K562 (cell line): ENCODE data around the gene EFEMP2. TPM values are rescaled to one million over a fixed set of nuclear protein-coding genes. Genes with fewer than 3 reads are reported as not detected.

Experiments
- CBFA2T2 ChIP-seq: fragments of 450-650 bp; conservative IDR thresholded peaks from 2 replicates; pipeline ENCODE4 v1.6.1; 2017; ENCODE audit warnings: mild to moderate bottlenecking
- CBX1 ChIP-seq: sonication (generic); IDR thresholded peaks from 2 replicates; pipeline ENCODE4 v1.6.1; 2016; ENCODE audit warnings: antibody characterized with exemption, low read depth, mild to moderate bottlenecking
- DMBX1 ChIP-seq: fragments of 250-450 bp; sonication (Bioruptor Pico); IDR thresholded peaks from 2 replicates; pipeline ENCODE4 v1.8.0; 2022; ENCODE audit warnings: inconsistent platforms, mild to moderate bottlenecking, moderate library complexity, borderline replicate concordance
- ELF1 ChIP-seq: fragments of 200-800 bp; sonication (Bioruptor generic); IDR thresholded peaks from 2 replicates; pipeline ENCODE4 v1.6.1; 2016; ENCODE audit warnings: missing genetic modification characterization, missing compliant biosample characterization
- FOXP1 ChIP-seq: sonication (generic); formaldehyde crosslinking; IDR thresholded peaks from 2 replicates; pipeline ENCODE4 v1.8.0; 2022; ENCODE audit warnings: mild to moderate bottlenecking, missing genetic modification reagents
- HNRNPK ChIP-seq: fragments of 200-400 bp; formaldehyde crosslinking; IDR thresholded peaks from one replicate; pipeline ENCODE4 v1.6.1; 2018; ENCODE audit warnings: mild to moderate bottlenecking, low read depth, low read length; ENCODE audit not compliant: poor library complexity, severe bottlenecking
- HOXB6 ChIP-seq: fragments of 250-450 bp; sonication (Bioruptor Pico); IDR thresholded peaks from 2 replicates; pipeline ENCODE4 v1.5.1; 2022; ENCODE audit warnings: mild to moderate bottlenecking, borderline replicate concordance
- HSF4 ChIP-seq: fragments of 250-450 bp; sonication (Bioruptor Pico); IDR thresholded peaks from 2 replicates; pipeline ENCODE4 v2.1.2; 2022; ENCODE audit warnings: mild to moderate bottlenecking, moderate library complexity, borderline replicate concordance
- NONO ChIP-seq, 2 experiments: fragments of 200-400 bp in 1 of 2; fragments of 450-650 bp in 1 of 2; formaldehyde crosslinking in 1 of 2; IDR thresholded peaks; 2 replicates each; pipeline ENCODE4 v1.6.1; 2017; ENCODE audit warnings: low read depth in 2 of 2, mild to moderate bottlenecking in 2 of 2, moderate library complexity in 2 of 2, low read length in 1 of 2
- NR4A1 ChIP-seq, 2 experiments: fragments of 250-450 bp in 1 of 2; fragments of 450-650 bp in 1 of 2; sonication (Bioruptor Pico) in 1 of 2; IDR thresholded peaks; 2 replicates each; pipeline versions ENCODE4 v1.4.0 to v1.6.1; 2016 to 2020; ENCODE audit warnings: mild to moderate bottlenecking in 2 of 2, missing compliant biosample characterization in 1 of 2, missing genetic modification characterization in 1 of 2, moderate library complexity in 1 of 2
- NUFIP1 ChIP-seq: fragments of 450-650 bp; IDR thresholded peaks from 2 replicates; pipeline ENCODE4 v1.6.1; 2018; ENCODE audit not compliant: partially characterized antibody
- PHF21A ChIP-seq: fragments of 450-650 bp; IDR thresholded peaks from 2 replicates; pipeline ENCODE4 v1.6.1; 2017; ENCODE audit warnings: low read depth, borderline replicate concordance
- PML ChIP-seq: IDR thresholded peaks from 2 replicates; pipeline ENCODE4 v1.6.1; 2012; ENCODE audit warnings: low read length, inconsistent platforms
- SNRNP70 ChIP-seq: fragments of 200-400 bp; formaldehyde crosslinking; optimal IDR thresholded peaks from 2 replicates; pipeline ENCODE3; 2017; ENCODE audit warnings: low read depth, low read length
- SP2 ChIP-seq: IDR thresholded peaks from 2 replicates; pipeline ENCODE4 v1.6.1; 2011; ENCODE audit warnings: mild to moderate bottlenecking, low read depth, low read length, moderate library complexity; ENCODE audit not compliant: poor library complexity, severe bottlenecking; ENCODE audit errors: extremely low read depth
- TAF1 ChIP-seq: IDR thresholded peaks from 2 replicates; pipeline ENCODE4 v1.6.1; 2011; ENCODE audit warnings: mild to moderate bottlenecking, low read length, moderate library complexity; ENCODE audit not compliant: insufficient read depth, control insufficient read depth, severe bottlenecking; ENCODE audit errors: extremely low read depth
- TOE1 ChIP-seq, 2 experiments: fragments of 450-650 bp in 1 of 2; sonication (generic) in 1 of 2; formaldehyde crosslinking in 1 of 2; IDR thresholded peaks; 2 replicates each; pipeline versions ENCODE4 v1.7.1 to v1.8.0; 2016 to 2022; ENCODE audit warnings: borderline replicate concordance in 2 of 2, mild to moderate bottlenecking in 2 of 2, antibody characterized with exemption in 1 of 2, inconsistent platforms in 1 of 2, low read depth in 1 of 2, missing genetic modification reagents in 1 of 2, moderate library complexity in 1 of 2
- ZC3H8 ChIP-seq: fragments of 450-650 bp; IDR thresholded peaks from 2 replicates; pipeline ENCODE4 v1.6.1; 2017
- ZNF124 ChIP-seq: sonication (generic); formaldehyde crosslinking; IDR thresholded peaks from 2 replicates; pipeline ENCODE4 v1.8.1; 2022; ENCODE audit warnings: missing genetic modification reagents
- ZNF197 ChIP-seq: fragments of 200-800 bp; sonication (Bioruptor generic); IDR thresholded peaks from 2 replicates; pipeline ENCODE4 v1.6.1; 2016; ENCODE audit warnings: low read depth, missing genetic modification characterization, missing compliant biosample characterization
- ZNF589 ChIP-seq: fragments of 200-800 bp; sonication (Bioruptor generic); IDR thresholded peaks from 2 replicates; pipeline ENCODE4 v1.6.1; 2016; ENCODE audit warnings: low read depth, missing genetic modification characterization, missing compliant biosample characterization
- polyA plus RNA-seq, 8 experiments: library from polyadenylated mRNA; depleted of rRNA in 4 of 8; stranded (reverse) in 5 of 8; unstranded in 3 of 8; fragments of >200 nt; fragmentation: Nextera tagmentation in 2 of 8; fragmentation: Illumina TruSeq in 1 of 8; extraction: Ambion mirVana in 2 of 8; extraction: Trizol in 1 of 8; gene quantifications; 2 replicates each; pipeline versions ENCODE4 v1.2.1 to v1.2.3, GENCODE V29; 2011 to 2014; ENCODE audit warnings: inconsistent platforms in 1 of 8, missing spikeins in 1 of 8
- total RNA-seq, 7 experiments: library from RNA; depleted of rRNA in 6 of 7; stranded (reverse); fragments of >200 nt in 6 of 7; fragmentation: Illumina TruSeq in 2 of 7; extraction: Trizol in 2 of 7; gene quantifications; 2 replicates each; pipeline versions ENCODE4 v1.2.1 to v1.2.3, GENCODE V29; 2011 to 2021; ENCODE audit warnings: low replicate concordance in 1 of 7
- TF ChIP-seq, protein P1 (sequence below): IDR thresholded peaks from 2 replicates; pipeline ENCODE4 v1.6.1; 2011; ENCODE audit warnings: borderline replicate concordance, low read depth, mild to moderate bottlenecking, moderate library complexity, low read length; ENCODE audit not compliant: insufficient read depth, poor library complexity, severe bottlenecking
- TF ChIP-seq, protein P2 (sequence below): fragments of 250-450 bp; sonication (Bioruptor Pico); IDR thresholded peaks from 2 replicates; pipeline ENCODE4 v1.6.1; 2021; ENCODE audit warnings: mild to moderate bottlenecking
- TF ChIP-seq, protein P3 (sequence below): fragments of 250-450 bp; sonication (Bioruptor Pico); IDR thresholded peaks from 2 replicates; pipeline ENCODE4 v1.5.0; 2021

The EFEMP2 gene
- total and polyA plus RNA-seq, 9 of the 15 experiments (the other 6 are each of a cell fraction or from before 2014, with no cell fraction given), result 0.07 to 2.9 (median 0.69) TPM; not detected in 1

DNA sequence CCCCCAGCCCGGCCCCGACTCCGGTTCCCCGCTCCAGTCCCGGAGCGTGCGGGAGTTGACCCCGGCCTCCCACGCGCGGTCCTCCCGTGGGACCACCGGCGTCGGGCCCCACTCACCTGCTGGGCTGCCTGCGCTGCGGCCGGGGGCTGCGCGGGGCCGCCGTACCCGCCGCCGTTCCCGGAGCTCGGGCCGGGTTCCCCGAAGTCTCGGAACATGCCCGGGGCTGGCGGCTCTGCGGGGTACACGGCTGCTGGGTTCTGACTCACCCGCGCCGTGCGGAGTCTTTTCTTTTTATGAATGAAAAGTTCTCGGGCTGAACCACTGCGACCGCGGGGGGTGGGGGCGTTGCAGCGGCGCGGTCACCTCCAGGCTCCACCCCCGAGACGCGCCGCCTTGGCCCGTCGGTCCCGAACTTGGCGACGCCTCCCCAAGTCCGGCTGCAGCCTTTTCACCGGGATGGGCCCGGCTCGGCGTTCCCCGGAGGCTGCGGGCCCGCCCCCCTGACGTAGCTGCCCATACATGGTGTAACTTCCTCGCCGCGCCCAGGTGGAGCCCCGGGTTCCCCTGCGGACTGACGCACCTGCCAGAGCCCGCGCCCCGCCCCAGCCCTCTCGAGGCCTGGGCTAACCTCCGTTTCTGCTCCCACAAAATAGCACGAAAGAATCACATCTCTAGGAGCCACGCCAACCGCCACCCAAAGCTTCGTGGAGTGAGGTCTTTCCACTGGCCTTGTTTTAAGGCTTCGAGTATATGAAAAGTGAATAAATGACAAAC is 27.7 kb upstream of the EFEMP2 start, which contains the start of gene FOSL1 (continued):
- TF ChIP-seq, protein P1, sequence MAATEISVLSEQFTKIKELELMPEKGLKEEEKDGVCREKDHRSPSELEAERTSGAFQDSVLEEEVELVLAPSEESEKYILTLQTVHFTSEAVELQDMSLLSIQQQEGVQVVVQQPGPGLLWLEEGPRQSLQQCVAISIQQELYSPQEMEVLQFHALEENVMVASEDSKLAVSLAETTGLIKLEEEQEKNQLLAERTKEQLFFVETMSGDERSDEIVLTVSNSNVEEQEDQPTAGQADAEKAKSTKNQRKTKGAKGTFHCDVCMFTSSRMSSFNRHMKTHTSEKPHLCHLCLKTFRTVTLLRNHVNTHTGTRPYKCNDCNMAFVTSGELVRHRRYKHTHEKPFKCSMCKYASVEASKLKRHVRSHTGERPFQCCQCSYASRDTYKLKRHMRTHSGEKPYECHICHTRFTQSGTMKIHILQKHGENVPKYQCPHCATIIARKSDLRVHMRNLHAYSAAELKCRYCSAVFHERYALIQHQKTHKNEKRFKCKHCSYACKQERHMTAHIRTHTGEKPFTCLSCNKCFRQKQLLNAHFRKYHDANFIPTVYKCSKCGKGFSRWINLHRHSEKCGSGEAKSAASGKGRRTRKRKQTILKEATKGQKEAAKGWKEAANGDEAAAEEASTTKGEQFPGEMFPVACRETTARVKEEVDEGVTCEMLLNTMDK, result no peak
- TF ChIP-seq CBFA2T2 (no peak), ZC3H8 (no peak), NUFIP1 (no peak), HSF4 (no peak), SP2 (no peak), SNRNP70 (no peak), PML (peak; percentile 82), ELF1 (no peak), ZNF124 (CRISPR knock-in tag) (no peak), HNRNPK (peak; percentile 57), DMBX1 (CRISPR knock-in tag) (no peak), ZNF589 (CRISPR knock-in tag) (no peak), HOXB6 (CRISPR knock-in tag) (no peak), ZNF197 (CRISPR knock-in tag) (no peak), PHF21A (no peak), TOE1 (IDR thresholded peaks at IDR 0.05; ENCODE audit: borderline replicate concordance) (peak; percentile 48; the same call in 1 of the 2 replicates), TOE1 (CRISPR knock-in tag; IDR thresholded peaks at IDR 0.05; ENCODE audit: borderline replicate concordance, low read depth) (no peak), CBX1 (peak; percentile 76; the same call in 1 of the 2 replicates), NR4A1 (CRISPR knock-in tag; IDR thresholded peaks at IDR 0.05) (no peak), NR4A1 (tag; IDR thresholded peaks at IDR 0.05) (no peak), FOXP1 (CRISPR knock-in tag) (peak; percentile 74), TAF1 (peak; percentile 98), NONO (IDR thresholded peaks at IDR 0.05; ENCODE audit: low read depth in 2 of 2, low read length in 1 of 2) (peak; percentile 97 to 99)
- TF ChIP-seq, protein P2, sequence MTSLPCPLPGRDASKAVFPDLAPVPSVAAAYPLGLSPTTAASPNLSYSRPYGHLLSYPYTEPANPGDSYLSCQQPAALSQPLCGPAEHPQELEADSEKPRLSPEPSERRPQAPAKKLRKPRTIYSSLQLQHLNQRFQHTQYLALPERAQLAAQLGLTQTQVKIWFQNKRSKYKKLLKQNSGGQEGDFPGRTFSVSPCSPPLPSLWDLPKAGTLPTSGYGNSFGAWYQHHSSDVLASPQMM (CRISPR knock-in tag), result no peak
- TF ChIP-seq, protein P3, sequence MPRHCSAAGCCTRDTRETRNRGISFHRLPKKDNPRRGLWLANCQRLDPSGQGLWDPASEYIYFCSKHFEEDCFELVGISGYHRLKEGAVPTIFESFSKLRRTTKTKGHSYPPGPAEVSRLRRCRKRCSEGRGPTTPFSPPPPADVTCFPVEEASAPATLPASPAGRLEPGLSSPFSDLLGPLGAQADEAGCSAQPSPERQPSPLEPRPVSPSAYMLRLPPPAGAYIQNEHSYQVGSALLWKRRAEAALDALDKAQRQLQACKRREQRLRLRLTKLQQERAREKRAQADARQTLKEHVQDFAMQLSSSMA (CRISPR knock-in tag), result no peak
